Measurements from ENCODE around the gene PLCB2.

DNA sequence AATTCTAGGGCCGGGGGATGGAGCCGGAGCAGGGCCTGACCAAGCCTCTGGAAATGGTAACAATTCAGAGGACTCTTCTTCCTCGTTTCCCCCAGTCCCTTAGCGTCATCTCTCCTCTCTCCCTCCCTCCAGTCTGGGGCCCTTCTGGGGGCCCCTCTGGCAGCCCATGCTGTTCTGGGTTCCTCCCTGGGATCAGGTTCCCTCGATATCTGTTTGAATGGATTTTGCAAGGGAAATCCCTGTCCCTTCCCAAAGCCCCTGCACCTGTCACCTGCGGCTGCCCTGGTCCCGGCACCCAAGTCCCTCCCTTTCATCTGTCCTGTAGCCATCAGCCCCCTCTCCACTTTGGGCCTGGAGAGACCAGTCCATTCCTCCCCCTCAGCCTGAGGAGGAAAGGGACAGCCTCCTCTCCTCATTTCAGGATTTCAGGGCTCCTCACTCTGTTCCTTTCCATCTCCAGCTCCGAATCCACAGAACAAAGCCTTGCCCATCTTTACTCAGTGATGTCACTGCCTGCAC lies 1.7 kb upstream of the PLCB2 start:
- no peak for TF ChIP-seq EP300 (IDR thresholded peaks at IDR 0.05; ENCODE audit: borderline replicate concordance)
- TF ChIP-seq, protein P1, sequence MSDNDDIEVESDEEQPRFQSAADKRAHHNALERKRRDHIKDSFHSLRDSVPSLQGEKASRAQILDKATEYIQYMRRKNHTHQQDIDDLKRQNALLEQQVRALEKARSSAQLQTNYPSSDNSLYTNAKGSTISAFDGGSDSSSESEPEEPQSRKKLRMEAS (IDR thresholded peaks at IDR 0.05) = no peak
- TF ChIP-seq TAF1 (IDR thresholded peaks at IDR 0.05; ENCODE audit: low read depth) = no peak
